Measurements from ENCODE around the gene SRSF9. TPM values are rescaled to one million over a fixed set of nuclear protein-coding genes. Genes with fewer than 3 reads are reported as not detected.

Gene SRSF9
- total and polyA plus RNA-seq, 2 donors = 80.0 to 90.6 TPM

- DNase-seq (ENCODE audit: extremely low spot score) = no peak
- no peaks in the 10 kb centered on the region for H3K4me1 ChIP-seq (ENCODE audit: insufficient read depth)
Measured at GRCh38 chr12:120472521-120472920, 3.0 kb upstream of the SRSF9 start.

GRCh38 chr12:120470150-120470784, 719 bp upstream of the SRSF9 start:
- peak overlapping the region; percentile 91 for H3K4me3 ChIP-seq (ENCODE audit: low read depth, low read length)
- H3K27ac ChIP-seq (ENCODE audit: low read depth) = peak overlapping the region; percentile 82
- H3K36me3 ChIP-seq (ENCODE audit: insufficient read depth) = no peaks in the 10 kb centered on the region
- no peak for DNase-seq (ENCODE audit: extremely low spot score)
- 66% methylated on average over 26 of the region's 26 CpGs for WGBS
- no peaks in the 10 kb centered on the region for H3K4me1 ChIP-seq (ENCODE audit: insufficient read depth)

More at GRCh38 chr12:120472521-120472920, 3.0 kb upstream of the SRSF9 start:
- Histone ChIP-seq H3K27ac (ENCODE audit: low read depth) (no peak overlapping the region), H3K4me3 (ENCODE audit: low read depth, low read length) (no peak overlapping the region), H3K36me3 (ENCODE audit: insufficient read depth) (no peaks in the 10 kb centered on the region)

- no peaks in the 10 kb centered on the region for H3K4me1 ChIP-seq (ENCODE audit: insufficient read depth)
- WGBS = under 1% methylated on average over 57 of the region's 57 CpGs
- peak overlapping the region; percentile 91 for H3K4me3 ChIP-seq (ENCODE audit: low read depth, low read length)
- no peaks in the 10 kb centered on the region for H3K36me3 ChIP-seq (ENCODE audit: insufficient read depth)
- DNase-seq (ENCODE audit: extremely low spot score) = no peak
- peak overlapping the region; percentile 95 for H3K27ac ChIP-seq (ENCODE audit: low read depth)
Measured at GRCh38 chr12:120468821-120469449, 613 bp downstream of the SRSF9 start.

GRCh38 chr12:120468325-120468820, 1.2 kb downstream of the SRSF9 start:
- H3K4me3 ChIP-seq (ENCODE audit: low read depth, low read length) = peak overlapping the region; percentile 91
- WGBS = 1% methylated on average over 23 of the region's 23 CpGs
- H3K27ac ChIP-seq (ENCODE audit: low read depth) = peak overlapping the region; percentile 91
- DNase-seq (ENCODE audit: extremely low spot score) = no peak
- H3K36me3 ChIP-seq (ENCODE audit: insufficient read depth) = peaks cover 2% of the 10 kb centered on the region
- H3K4me1 ChIP-seq (ENCODE audit: insufficient read depth) = no peaks in the 10 kb centered on the region

- Histone ChIP-seq H3K36me3 (ENCODE audit: insufficient read depth) (peaks cover 2% of the 10 kb centered on the region), H3K27ac (ENCODE audit: low read depth) (no peak overlapping the region), H3K4me3 (ENCODE audit: low read depth, low read length) (no peak overlapping the region), H3K4me1 (ENCODE audit: insufficient read depth) (no peaks in the 10 kb centered on the region)
- WGBS = 93% methylated on average over 6 of the region's 6 CpGs
- DNase-seq (ENCODE audit: extremely low spot score) = no peak
Measured at GRCh38 chr12:120467439-120467838, 2.1 kb downstream of the SRSF9 start.

- 55% methylated on average over 8 of the region's 8 CpGs for WGBS
- no peaks in the 10 kb centered on the region for H3K4me1 ChIP-seq (ENCODE audit: insufficient read depth)
- H3K4me3 ChIP-seq (ENCODE audit: low read depth, low read length) = no peak overlapping the region
- no peak overlapping the region for H3K27ac ChIP-seq (ENCODE audit: low read depth)
- DNase-seq (ENCODE audit: extremely low spot score) = no peak
- peaks cover 2% of the 10 kb centered on the region for H3K36me3 ChIP-seq (ENCODE audit: insufficient read depth)
Measured at GRCh38 chr12:120466560-120467315, 2.8 kb downstream of the SRSF9 start.

- H3K36me3 ChIP-seq (ENCODE audit: insufficient read depth) = peaks cover 2% of the 10 kb centered on the region
- no peaks in the 10 kb centered on the region for H3K4me1 ChIP-seq (ENCODE audit: insufficient read depth)
- no peak overlapping the region for H3K27ac ChIP-seq (ENCODE audit: low read depth)
- no peak for DNase-seq (ENCODE audit: extremely low spot score)
- WGBS = 50% methylated on average over 5 of the region's 5 CpGs
- H3K4me3 ChIP-seq (ENCODE audit: low read depth, low read length) = no peak overlapping the region
Measured at GRCh38 chr12:120465756-120466155, 3.8 kb downstream of the SRSF9 start.

- 86% methylated on average over 5 of the region's 5 CpGs for WGBS
- Histone ChIP-seq H3K36me3 (ENCODE audit: insufficient read depth) (peaks cover 6% of the 10 kb centered on the region), H3K27ac (ENCODE audit: low read depth) (no peak overlapping the region), H3K4me3 (ENCODE audit: low read depth, low read length) (no peak overlapping the region), H3K4me1 (ENCODE audit: insufficient read depth) (no peaks in the 10 kb centered on the region)
- DNase-seq (ENCODE audit: extremely low spot score) = no peak
Measured at GRCh38 chr12:120463712-120464111, 5.8 kb downstream of the SRSF9 start.

- H3K27ac ChIP-seq (ENCODE audit: low read depth) = no peak overlapping the region
- WGBS = 66% methylated on average over 3 of the region's 3 CpGs
- H3K36me3 ChIP-seq (ENCODE audit: insufficient read depth) = peaks cover 6% of the 10 kb centered on the region
- H3K4me1 ChIP-seq (ENCODE audit: insufficient read depth) = no peaks in the 10 kb centered on the region
- H3K4me3 ChIP-seq (ENCODE audit: low read depth, low read length) = no peak overlapping the region
- no peak for DNase-seq (ENCODE audit: extremely low spot score)
Measured at GRCh38 chr12:120462099-120462640, 7.4 kb downstream of the SRSF9 start.

GRCh38 chr12:120460157-120460556, 9.4 kb downstream of the SRSF9 start:
- Histone ChIP-seq H3K4me1 (ENCODE audit: insufficient read depth) (no peaks in the 10 kb centered on the region), H3K36me3 (ENCODE audit: insufficient read depth) (peaks cover 6% of the 10 kb centered on the region), H3K27ac (ENCODE audit: low read depth) (no peak overlapping the region), H3K4me3 (ENCODE audit: low read depth, low read length) (no peak overlapping the region)
- no peak for DNase-seq (ENCODE audit: extremely low spot score)
- WGBS = 93% methylated on average over 3 of the region's 3 CpGs

- 76% methylated on average over 6 of the region's 6 CpGs for WGBS
- Histone ChIP-seq H3K27ac (ENCODE audit: low read depth) (no peak overlapping the region), H3K4me3 (ENCODE audit: low read depth, low read length) (no peak overlapping the region), H3K4me1 (ENCODE audit: insufficient read depth) (no peaks in the 10 kb centered on the region), H3K36me3 (ENCODE audit: insufficient read depth) (peaks cover 3% of the 10 kb centered on the region)
- no peak for DNase-seq (ENCODE audit: extremely low spot score)
Measured at GRCh38 chr12:120457133-120457532, 12.4 kb downstream of the SRSF9 start.

GRCh38 chr12:120455302-120455701, 14.2 kb downstream of the SRSF9 start:
- Histone ChIP-seq H3K27ac (ENCODE audit: low read depth) (no peak overlapping the region), H3K36me3 (ENCODE audit: insufficient read depth) (peaks cover 3% of the 10 kb centered on the region), H3K4me3 (ENCODE audit: low read depth, low read length) (no peak overlapping the region), H3K4me1 (ENCODE audit: insufficient read depth) (no peaks in the 10 kb centered on the region)
- 95% methylated on average over 7 of the region's 7 CpGs for WGBS
- DNase-seq (ENCODE audit: extremely low spot score) = no peak

GRCh38 chr12:120453977-120454376, 15.6 kb downstream of the SRSF9 start:
- H3K27ac ChIP-seq (ENCODE audit: low read depth) = no peak overlapping the region
- H3K4me3 ChIP-seq (ENCODE audit: low read depth, low read length) = no peak overlapping the region
- no peaks in the 10 kb centered on the region for H3K4me1 ChIP-seq (ENCODE audit: insufficient read depth)
- 72% methylated on average over 4 of the region's 4 CpGs for WGBS
- DNase-seq (ENCODE audit: extremely low spot score) = no peak
- H3K36me3 ChIP-seq (ENCODE audit: insufficient read depth) = peaks cover 2% of the 10 kb centered on the region

Data from urinary bladder (tissue), 4 donors.